ENCODE measurements around the gene BLACAT1.

The BLACAT1 gene

GRCh38 chr1:205452933-205453332 is 2.9 kb downstream of the BLACAT1 start:
- no peak for DNase-seq

GRCh38 chr1:205452364-205452763 is 3.5 kb downstream of the BLACAT1 start:
- no peak for DNase-seq

- DNase-seq, result no peak
These were observed 4.1 kb downstream of the BLACAT1 start for GRCh38 chr1:205451759-205452164.

GRCh38 chr1:205451202-205451601 is 4.6 kb downstream of the BLACAT1 start:
- no peak for DNase-seq

- DNase-seq, result no peak
These were observed 5.4 kb downstream of the BLACAT1 start for GRCh38 chr1:205450448-205450847.

- no peak for DNase-seq
These were observed 5.9 kb downstream of the BLACAT1 start for GRCh38 chr1:205449750-205450443.

- no peak for DNase-seq
These were observed 6.5 kb downstream of the BLACAT1 start for GRCh38 chr1:205449254-205449749.

- no peak for DNase-seq
These were observed 7.1 kb downstream of the BLACAT1 start for GRCh38 chr1:205448540-205449253.

- no peak for DNase-seq
These were observed 8.1 kb downstream of the BLACAT1 start for GRCh38 chr1:205447457-205448341.

- DNase-seq, result no peak
These were observed 9.0 kb downstream of the BLACAT1 start for GRCh38 chr1:205446828-205447227.

- no peak for DNase-seq
These were observed 10.3 kb downstream of the BLACAT1 start for GRCh38 chr1:205445646-205445935.

- DNase-seq, result no peak
These were observed 10.8 kb downstream of the BLACAT1 start for GRCh38 chr1:205444931-205445645.

GRCh38 chr1:205444300-205444930 is 11.4 kb downstream of the BLACAT1 start:
- DNase-seq, result no peak

GRCh38 chr1:205443585-205444299 is 12.1 kb downstream of the BLACAT1 start:
- no peak for DNase-seq

GRCh38 chr1:205442051-205442725 is 13.7 kb downstream of the BLACAT1 start:
- no peak for DNase-seq

GRCh38 chr1:205441716-205442050 is 14.2 kb downstream of the BLACAT1 start:
- DNase-seq, result no peak

GRCh38 chr1:205441318-205441633 is 14.6 kb downstream of the BLACAT1 start:
- DNase-seq, result no peak

- no peak for DNase-seq
These were observed 15.1 kb downstream of the BLACAT1 start for GRCh38 chr1:205440476-205441317.

GRCh38 chr1:205440121-205440475 is 15.7 kb downstream of the BLACAT1 start:
- DNase-seq, result no peak

Data from GF-D8 (cell line).